Fibroblast of lung (primary cell): Measurements from ENCODE around the gene C11orf58. TPM values are rescaled to one million over a fixed set of nuclear protein-coding genes. Genes with fewer than 3 reads are reported as not detected.

Experiments used
- DNase-seq, 2 donors: peaks; one replicate each; pipeline versions ENCODE4 v3.0.0 to v3.0.0-alpha.2; 2010; ENCODE audit warnings: low read depth in 2 of 2
- H2AFZ ChIP-seq: 2 replicates; pipeline ENCODE4 v1.5.1; 2012; ENCODE audit warnings: low read length, control low read depth, inconsistent platforms
- H3K27ac ChIP-seq: 2 replicates; pipeline ENCODE4 v1.5.1; 2011; ENCODE audit warnings: low read length, control low read depth; ENCODE audit not compliant: insufficient read depth
- H3K27me3 ChIP-seq: 2 replicates; pipeline ENCODE4 v1.5.1; 2011; ENCODE audit warnings: mild to moderate bottlenecking, low read length; ENCODE audit not compliant: control insufficient read depth, insufficient read depth
- H3K36me3 ChIP-seq: 2 replicates; pipeline ENCODE4 v1.5.1; 2011; ENCODE audit warnings: low read length; ENCODE audit not compliant: control insufficient read depth, insufficient read depth
- H3K4me1 ChIP-seq: 2 replicates; pipeline ENCODE4 v1.5.1; 2011; ENCODE audit warnings: low read length; ENCODE audit not compliant: control insufficient read depth, insufficient read depth; ENCODE audit errors: extremely low read depth
- H3K4me2 ChIP-seq: 2 replicates; pipeline ENCODE4 v1.5.1; 2011; ENCODE audit warnings: low read length, control low read depth; ENCODE audit not compliant: insufficient read depth; ENCODE audit errors: extremely low read depth
- H3K4me3 ChIP-seq, 4 experiments: fragments of 200-600 bp in 1 of 4; sonication (generic) in 1 of 4; replicated peaks in 1 of 4; 2 replicates each; pipeline ENCODE4 v1.5.1; 2011 to 2016; ENCODE audit warnings: low read length in 4 of 4, low read depth in 3 of 4, mild to moderate bottlenecking in 3 of 4, control low read depth in 2 of 4, inconsistent platforms in 1 of 4, mixed read lengths in 1 of 4; ENCODE audit not compliant: insufficient read depth in 1 of 4; ENCODE audit errors: control extremely low read depth in 1 of 4
- H3K79me2 ChIP-seq: 2 replicates; pipeline ENCODE4 v1.5.1; 2012; ENCODE audit warnings: mild to moderate bottlenecking, low read length, inconsistent platforms; ENCODE audit not compliant: control insufficient read depth, insufficient read depth
- H3K9ac ChIP-seq: 2 replicates; pipeline ENCODE4 v1.5.1; 2011; ENCODE audit warnings: mild to moderate bottlenecking, low read length, control low read depth; ENCODE audit not compliant: insufficient read depth
- H3K9me3 ChIP-seq: 2 replicates; pipeline ENCODE4 v1.5.1; 2012; ENCODE audit warnings: low read depth, low read length; ENCODE audit not compliant: control insufficient read depth, insufficient read depth
- H4K20me1 ChIP-seq: 2 replicates; pipeline ENCODE4 v1.5.1; 2011; ENCODE audit warnings: low read length; ENCODE audit not compliant: control insufficient read depth, insufficient read depth; ENCODE audit errors: extremely low read depth
- EZH2 ChIP-seq: IDR thresholded peaks from 2 replicates; pipeline ENCODE4 v1.5.1; 2012; ENCODE audit warnings: low read length, control low read depth, mild to moderate bottlenecking; ENCODE audit errors: missing control alignments
- polyA plus RNA-seq, 2 donors: library from polyadenylated mRNA; depleted of rRNA in 1 of 2; stranded (reverse) in 1 of 2; unstranded in 1 of 2; fragments of >200 nt; gene quantifications; 2 replicates each; pipeline ENCODE4 v1.2.1, GENCODE V29; 2011 to 2012; ENCODE audit warnings: missing spikeins in 1 of 2
- total RNA-seq: library from RNA; depleted of rRNA; stranded (reverse); fragments of >200 nt; gene quantifications from 2 replicates; pipeline ENCODE4 v1.2.1, GENCODE V29; 2014
- TF ChIP-seq, protein P1 (sequence below), 2 donors: IDR thresholded peaks in 1 of 2; conservative IDR thresholded peaks in 1 of 2; 1 replicate in 1 of 2; 2 replicates in 1 of 2; pipeline ENCODE4 v1.5.1; 2011 to 2012; ENCODE audit warnings: low read length in 2 of 2, control low read depth in 1 of 2, inconsistent platforms in 1 of 2, low read depth in 1 of 2, mild to moderate bottlenecking in 1 of 2

Gene C11orf58
- total and polyA plus RNA-seq, 2 donors (not counting 1 experiment from before 2014, with no cell fraction given) = 183 to 184 TPM

DNA sequence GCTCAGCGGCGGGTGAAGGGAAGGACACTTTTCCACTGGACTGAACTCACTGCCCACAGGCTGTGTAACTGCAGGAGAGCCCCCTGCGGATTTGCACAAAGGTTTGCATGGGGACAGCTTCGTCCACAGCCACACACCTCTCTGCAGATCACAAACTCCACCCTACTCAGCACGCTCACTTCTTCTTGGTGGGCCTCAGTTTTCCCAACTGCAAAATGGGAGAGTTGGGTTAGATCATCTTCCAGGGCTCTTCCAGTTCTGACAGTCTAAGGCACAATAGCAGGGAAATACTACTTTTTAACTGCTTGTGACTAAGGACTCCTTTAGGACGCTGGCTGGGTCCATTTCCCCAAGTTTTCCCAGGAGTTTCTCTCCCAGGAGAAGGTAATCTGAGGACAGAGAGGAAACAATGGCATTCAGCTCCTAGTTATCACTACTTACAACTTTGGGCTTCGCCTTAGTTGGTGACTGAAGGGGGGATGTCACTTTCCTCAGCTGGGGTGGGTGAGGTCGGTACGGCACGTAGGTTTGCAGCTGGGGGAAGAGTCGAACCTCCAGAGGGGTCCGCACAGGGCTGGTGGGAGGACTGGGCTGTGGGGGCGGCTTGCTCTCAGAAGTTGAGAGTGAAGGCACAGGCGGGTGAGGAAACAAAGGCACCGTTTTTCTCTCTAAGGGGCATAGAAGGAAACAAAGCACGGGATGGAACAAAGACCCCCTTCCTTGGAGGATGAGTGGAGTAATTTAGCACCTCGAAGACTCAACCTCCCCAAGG, 55.8 kb downstream of the C11orf58 start:
- no peak overlapping the region for H3K4me2 ChIP-seq
- no peaks in the 10 kb centered on the region for H4K20me1 ChIP-seq
- H3K79me2 ChIP-seq = no peaks in the 10 kb centered on the region
- TF ChIP-seq, protein P1, sequence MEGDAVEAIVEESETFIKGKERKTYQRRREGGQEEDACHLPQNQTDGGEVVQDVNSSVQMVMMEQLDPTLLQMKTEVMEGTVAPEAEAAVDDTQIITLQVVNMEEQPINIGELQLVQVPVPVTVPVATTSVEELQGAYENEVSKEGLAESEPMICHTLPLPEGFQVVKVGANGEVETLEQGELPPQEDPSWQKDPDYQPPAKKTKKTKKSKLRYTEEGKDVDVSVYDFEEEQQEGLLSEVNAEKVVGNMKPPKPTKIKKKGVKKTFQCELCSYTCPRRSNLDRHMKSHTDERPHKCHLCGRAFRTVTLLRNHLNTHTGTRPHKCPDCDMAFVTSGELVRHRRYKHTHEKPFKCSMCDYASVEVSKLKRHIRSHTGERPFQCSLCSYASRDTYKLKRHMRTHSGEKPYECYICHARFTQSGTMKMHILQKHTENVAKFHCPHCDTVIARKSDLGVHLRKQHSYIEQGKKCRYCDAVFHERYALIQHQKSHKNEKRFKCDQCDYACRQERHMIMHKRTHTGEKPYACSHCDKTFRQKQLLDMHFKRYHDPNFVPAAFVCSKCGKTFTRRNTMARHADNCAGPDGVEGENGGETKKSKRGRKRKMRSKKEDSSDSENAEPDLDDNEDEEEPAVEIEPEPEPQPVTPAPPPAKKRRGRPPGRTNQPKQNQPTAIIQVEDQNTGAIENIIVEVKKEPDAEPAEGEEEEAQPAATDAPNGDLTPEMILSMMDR (conservative IDR thresholded peaks at IDR 0.05 in 1 of 2, IDR thresholded peaks at IDR 0.05 in 1 of 2; ENCODE audit: low read depth in 1 of 2, low read length in 2 of 2) = no peak
- TF ChIP-seq EZH2 = no peak
- H3K36me3 ChIP-seq = no peaks in the 10 kb centered on the region
- no peak overlapping the region for H3K27ac ChIP-seq
- no peak overlapping the region for H3K4me3 ChIP-seq
- H2AFZ ChIP-seq = no peak overlapping the region
- H3K9ac ChIP-seq = no peak overlapping the region
- no peaks in the 10 kb centered on the region for H3K9me3 ChIP-seq
- no peak for DNase-seq
- no peaks in the 10 kb centered on the region for H3K27me3 ChIP-seq
- peaks cover 7% of the 10 kb centered on the region for H3K4me1 ChIP-seq

DNA sequence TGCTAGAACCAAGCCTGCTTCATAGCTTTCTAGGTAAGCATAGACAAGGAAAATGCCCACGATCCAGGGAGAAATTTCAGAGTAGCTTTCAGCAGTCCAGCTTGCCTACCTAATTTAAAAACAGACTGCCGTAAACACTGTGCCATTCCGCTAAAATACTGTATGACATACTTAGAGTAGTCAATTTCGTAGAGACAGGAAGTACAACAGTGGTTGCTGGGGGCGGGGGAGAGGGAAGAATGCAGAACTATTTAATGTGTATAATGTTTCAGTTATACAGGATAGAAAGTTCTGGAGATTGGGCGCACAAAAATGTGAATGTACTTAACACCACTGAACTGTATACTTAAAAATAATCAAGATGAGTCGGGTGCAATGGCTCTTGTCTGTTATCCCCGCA, 56.7 kb downstream of the C11orf58 start:
- H2AFZ ChIP-seq = no peak overlapping the region
- no peak for DNase-seq
- H3K27ac ChIP-seq = no peak overlapping the region
- H3K9ac ChIP-seq = no peak overlapping the region
- no peaks in the 10 kb centered on the region for H3K27me3 ChIP-seq
- peaks cover 7% of the 10 kb centered on the region for H3K4me1 ChIP-seq
- no peaks in the 10 kb centered on the region for H3K79me2 ChIP-seq
- no peak overlapping the region for H3K4me3 ChIP-seq
- H3K9me3 ChIP-seq = no peaks in the 10 kb centered on the region
- no peaks in the 10 kb centered on the region for H4K20me1 ChIP-seq
- H3K36me3 ChIP-seq = no peaks in the 10 kb centered on the region
- TF ChIP-seq EZH2 = no peak
- TF ChIP-seq, protein P1 (conservative IDR thresholded peaks at IDR 0.05 in 1 of 2, IDR thresholded peaks at IDR 0.05 in 1 of 2; ENCODE audit: low read depth in 1 of 2, low read length in 2 of 2) = no peak
- no peak overlapping the region for H3K4me2 ChIP-seq

DNA sequence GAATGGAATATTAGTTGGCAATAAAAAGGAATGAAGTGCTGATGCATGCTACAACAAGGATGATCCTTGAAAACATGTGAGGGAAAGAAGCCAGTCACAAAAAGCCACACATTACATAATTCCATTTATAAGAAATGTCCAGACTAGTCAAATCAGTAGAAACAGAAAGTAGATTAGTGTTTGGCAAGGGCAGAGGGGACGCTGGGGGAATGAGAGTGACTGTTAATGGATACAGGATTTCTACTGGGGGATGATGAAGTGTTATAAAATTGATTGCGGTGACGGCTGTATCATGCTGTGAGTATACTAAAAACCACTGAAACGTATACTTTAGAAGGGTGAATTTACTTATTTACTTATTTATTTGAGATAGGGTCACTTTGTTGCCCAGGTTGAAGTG, 57.9 kb downstream of the C11orf58 start:
- H3K4me1 ChIP-seq = peaks cover 5% of the 10 kb centered on the region
- TF ChIP-seq, protein P1 (conservative IDR thresholded peaks at IDR 0.05 in 1 of 2, IDR thresholded peaks at IDR 0.05 in 1 of 2; ENCODE audit: low read depth in 1 of 2, low read length in 2 of 2) = no peak
- TF ChIP-seq EZH2 = no peak

More for the DNA sequence above, 57.9 kb downstream of the C11orf58 start:
- no peak overlapping the region for H3K4me2 ChIP-seq
- H2AFZ ChIP-seq = no peak overlapping the region
- no peaks in the 10 kb centered on the region for H3K9me3 ChIP-seq
- no peak overlapping the region for H3K9ac ChIP-seq
- H4K20me1 ChIP-seq = no peaks in the 10 kb centered on the region
- no peaks in the 10 kb centered on the region for H3K27me3 ChIP-seq
- H3K4me3 ChIP-seq = no peak overlapping the region
- H3K36me3 ChIP-seq = no peaks in the 10 kb centered on the region
- H3K79me2 ChIP-seq = no peaks in the 10 kb centered on the region
- no peak overlapping the region for H3K27ac ChIP-seq
- no peak for DNase-seq
